Left ventricle myocardium inferior (tissue), 1 donor: ENCODE results near the gene FUT9. TPM values are rescaled to one million over a fixed set of nuclear protein-coding genes. Genes with fewer than 3 reads are reported as not detected.

ENCODE experiments used
- DNase-seq: peaks from one replicate; pipeline ENCODE4 v3.0.0-alpha.2; 2020
- H3K27ac ChIP-seq: fragments of 200-600 bp; replicated peaks from 2 replicates; pipeline ENCODE4 v1.8.0; 2021
- H3K27me3 ChIP-seq: fragments of 200-600 bp; 2 replicates; pipeline ENCODE4 v1.8.0; 2021; ENCODE audit warnings: low read depth
- H3K36me3 ChIP-seq: fragments of 200-600 bp; 2 replicates; pipeline ENCODE4 v1.8.0; 2021
- H3K4me1 ChIP-seq: fragments of 200-600 bp; 2 replicates; pipeline ENCODE4 v1.8.0; 2021
- H3K4me3 ChIP-seq: fragments of 200-600 bp; 2 replicates; pipeline ENCODE4 v1.8.0; 2021; ENCODE audit warnings: mild to moderate bottlenecking, moderate library complexity
- H3K9me3 ChIP-seq: fragments of 200-600 bp; replicated peaks from 2 replicates; pipeline ENCODE4 v1.8.0; 2021
- CTCF ChIP-seq: fragments of 200-600 bp; IDR thresholded peaks from 2 replicates; pipeline ENCODE4 v1.8.0; 2021; ENCODE audit warnings: antibody characterized with exemption, mild to moderate bottlenecking, borderline replicate concordance
- intact Hi-C: fragments of 100-400 bp; cut with micrococcal nuclease; formaldehyde crosslinking; loops from one replicate; pipeline ENCODE4 v1.11.0; 2022
- total RNA-seq: library from RNA; stranded (reverse); fragmentation: NEBNext Ultra II Directional; extraction: Animal tissue kit (Norgen Biotek cat#: 25700); gene quantifications from one replicate; pipeline ENCODE4 v1.2.1, GENCODE V29; 2021
- donor health status: DM: no; HTN: yes; CAD: no; lungs with severe emphysema.

FUT9 gene
- total RNA-seq, 1 donor from 2014 or later, result not detected

- Histone ChIP-seq H3K27me3 (no peaks in the 10 kb centered on the region), H3K9me3 (no peaks in the 10 kb centered on the region), H3K36me3 (no peaks in the 10 kb centered on the region), H3K4me1 (no peaks in the 10 kb centered on the region), H3K4me3 (no peak overlapping the region), H3K27ac (no peak overlapping the region)
- DNase-seq, result no peak
- intact Hi-C loops, result no loop called here
- TF ChIP-seq CTCF, result no peak
These were observed 109.0 kb downstream of the FUT9 start for GRCh38 chr6:96124778-96125177.

- DNase-seq, result no peak
These were observed 122.6 kb downstream of the FUT9 start for GRCh38 chr6:96138406-96138805.

GRCh38 chr6:96142142-96142541, 126.4 kb downstream of the FUT9 start:
- H3K27me3 ChIP-seq, result no peaks in the 10 kb centered on the region
- no peak for DNase-seq
- intact Hi-C loops, result no loop called here
- H3K4me1 ChIP-seq, result no peaks in the 10 kb centered on the region
- H3K4me3 ChIP-seq, result no peak overlapping the region
- TF ChIP-seq CTCF, result no peak
- H3K36me3 ChIP-seq, result no peaks in the 10 kb centered on the region
- no peak overlapping the region for H3K27ac ChIP-seq
- H3K9me3 ChIP-seq, result no peaks in the 10 kb centered on the region

More at GRCh38 chr6:96138406-96138805, 122.6 kb downstream of the FUT9 start:
- intact Hi-C loops, result no loop called here
- H3K9me3 ChIP-seq, result no peaks in the 10 kb centered on the region
- H3K4me3 ChIP-seq, result no peak overlapping the region
- H3K4me1 ChIP-seq, result no peaks in the 10 kb centered on the region
- H3K36me3 ChIP-seq, result no peaks in the 10 kb centered on the region
- H3K27ac ChIP-seq, result no peak overlapping the region
- H3K27me3 ChIP-seq, result no peaks in the 10 kb centered on the region
- no peak for TF ChIP-seq CTCF

GRCh38 chr6:96150431-96150830, 134.7 kb downstream of the FUT9 start:
- Histone ChIP-seq H3K27me3 (no peaks in the 10 kb centered on the region), H3K9me3 (no peaks in the 10 kb centered on the region), H3K4me1 (no peaks in the 10 kb centered on the region), H3K27ac (no peak overlapping the region), H3K4me3 (no peak overlapping the region), H3K36me3 (no peaks in the 10 kb centered on the region)
- TF ChIP-seq CTCF, result no peak
- intact Hi-C loops, result no loop called here
- no peak for DNase-seq

GRCh38 chr6:96151707-96152106, 135.9 kb downstream of the FUT9 start:
- H3K36me3 ChIP-seq, result no peaks in the 10 kb centered on the region
- intact Hi-C loops, result no loop called here
- DNase-seq, result no peak
- no peaks in the 10 kb centered on the region for H3K4me1 ChIP-seq
- no peaks in the 10 kb centered on the region for H3K9me3 ChIP-seq
- no peak overlapping the region for H3K4me3 ChIP-seq
- no peaks in the 10 kb centered on the region for H3K27me3 ChIP-seq
- TF ChIP-seq CTCF, result no peak
- no peak overlapping the region for H3K27ac ChIP-seq
